Transverse colon (tissue), 4 donors: Measurements from ENCODE around the gene CDK7.

Experiments used
- CTCF ChIP-seq, 5 experiments: fragments of 200-600 bp in 3 of 5; fragments of 450-650 bp in 2 of 5; sonication (generic) in 3 of 5; IDR thresholded peaks; 1 replicate in 2 of 5; 2 replicates in 3 of 5; pipeline ENCODE4 v1.5.1; 2016 to 2017; ENCODE audit warnings: antibody characterized with exemption in 5 of 5, inconsistent platforms in 3 of 5, mild to moderate bottlenecking in 2 of 5, moderate library complexity in 1 of 5
- EP300 ChIP-seq: sonication (generic); formaldehyde crosslinking; IDR thresholded peaks from one replicate; pipeline ENCODE4 v1.6.1; 2017; ENCODE audit warnings: antibody characterized with exemption, low read depth
- POLR2A ChIP-seq: fragments of 450-650 bp; IDR thresholded peaks from one replicate; pipeline ENCODE4 v1.6.1; 2016; ENCODE audit warnings: antibody characterized with exemption, mild to moderate bottlenecking, moderate library complexity
- POLR2AphosphoS5 ChIP-seq, 3 donors: sonication (generic); formaldehyde crosslinking; IDR thresholded peaks; one replicate each; pipeline ENCODE4 v1.6.1; 2016; ENCODE audit warnings: antibody characterized with exemption in 3 of 3

GRCh38 chr5:69219939-69220338 is 14.7 kb upstream of the CDK7 start:
- TF ChIP-seq CTCF (IDR thresholded peaks at IDR 0.05) (no peak), EP300 (no peak), POLR2AphosphoS5 (IDR thresholded peaks at IDR 0.05) (no peak), POLR2A (no peak)
